SU-DHL-6 (cell line): Measurements from ENCODE around the gene TIMM44.
A peak's percentile ranks its signal among the peaks of the same experiment; 100 is the strongest.

Source experiments
- H2AFZ ChIP-seq: fragments of 200-600 bp; sonication (generic); 2 replicates; pipeline ENCODE4 v1.6.1; 2014; ENCODE audit warnings: low read depth, mild to moderate bottlenecking, moderate library complexity, mixed read lengths, antibody characterized with exemption, low read length; ENCODE audit not compliant: severe bottlenecking
- H3F3A ChIP-seq: fragments of 200-600 bp; shearing (Covaris generic); 2 replicates; pipeline ENCODE4 v1.6.0; 2016; ENCODE audit warnings: antibody characterized with exemption, mild to moderate bottlenecking; ENCODE audit not compliant: insufficient read depth
- H3K27ac ChIP-seq: fragments of 200-600 bp; sonication (generic); 2 replicates; pipeline ENCODE4 v1.5.1; 2016; ENCODE audit warnings: low read depth, mild to moderate bottlenecking, low read length, moderate library complexity, mixed read lengths
- H3K27me3 ChIP-seq: fragments of 200-600 bp; sonication (generic), shearing (Covaris generic); 2 replicates; pipeline ENCODE4 v1.6.0; 2014; ENCODE audit warnings: mild to moderate bottlenecking, low read length
- H3K36me3 ChIP-seq: fragments of 200-600 bp; sonication (generic); 2 replicates; pipeline ENCODE4 v1.6.1; 2014; ENCODE audit warnings: mild to moderate bottlenecking, low read length, mixed read lengths
- H3K4me2 ChIP-seq: fragments of 300-600, 200-600 bp; shearing (Covaris generic), sonication (generic); 2 replicates; pipeline ENCODE4 v1.6.0; 2014; ENCODE audit warnings: low read length, low read depth, mild to moderate bottlenecking; ENCODE audit not compliant: poor library complexity, severe bottlenecking
- H3K4me3 ChIP-seq: fragments of 200-600 bp; sonication (generic); 2 replicates; pipeline ENCODE4 v1.5.1; 2014; ENCODE audit warnings: antibody characterized with exemption, low read length, mild to moderate bottlenecking, mixed read lengths; ENCODE audit not compliant: insufficient read depth, poor library complexity, severe bottlenecking
- H3K79me2 ChIP-seq: fragments of 200-600 bp; sonication (generic); 2 replicates; pipeline ENCODE4 v1.6.1; 2014; ENCODE audit warnings: mild to moderate bottlenecking, low read length, moderate library complexity; ENCODE audit not compliant: insufficient read depth
- H3K9ac ChIP-seq: fragments of 200-600 bp; sonication (generic); 2 replicates; pipeline ENCODE4 v1.7.0; 2014; ENCODE audit warnings: mild to moderate bottlenecking, low read length
- H3K9me2 ChIP-seq: fragments of 200-600 bp; sonication (generic); replicated peaks from 2 replicates; pipeline ENCODE4 v1.6.1; 2014; ENCODE audit warnings: low read length; ENCODE audit not compliant: insufficient read depth
- H3K9me3 ChIP-seq: fragments of 200-600 bp; sonication (generic); 2 replicates; pipeline ENCODE4 v1.6.1; 2014; ENCODE audit warnings: low read length, mixed read lengths; ENCODE audit not compliant: insufficient read depth
- H4K20me1 ChIP-seq: fragments of 200-600 bp; sonication (generic); 2 replicates; pipeline ENCODE4 v1.6.1; 2014; ENCODE audit warnings: low read depth, mild to moderate bottlenecking, antibody characterized with exemption, low read length, moderate library complexity, mixed read lengths
- EZH2phosphoT487 ChIP-seq: fragments of 200-600 bp; sonication (generic), shearing (Covaris generic); conservative IDR thresholded peaks from 2 replicates; pipeline ENCODE4 v1.6.1; 2018; ENCODE audit warnings: mild to moderate bottlenecking, antibody characterized with exemption, low read length, moderate library complexity, mixed read lengths
- TF ChIP-seq, protein P1 (sequence below): fragments of 200-600 bp; sonication (generic); IDR thresholded peaks from one replicate; pipeline ENCODE4 v1.5.1; 2017; ENCODE audit warnings: antibody characterized with exemption, mild to moderate bottlenecking, low read length, moderate library complexity; ENCODE audit not compliant: insufficient read depth, poor library complexity, severe bottlenecking

The TIMM44 gene

GRCh38 chr19:7904074-7905020, 39.1 kb downstream of the TIMM44 start:
- Histone ChIP-seq H3K9me3 (no peaks in the 10 kb centered on the region), H3K27me3 (no peaks in the 10 kb centered on the region), H3K27ac (peak overlapping the region; percentile 45), H4K20me1 (no peaks in the 10 kb centered on the region), H3K4me3 (peak overlapping the region; percentile 88), H3K9me2 (no peaks in the 10 kb centered on the region), H3K79me2 (peaks cover 28% of the 10 kb centered on the region), H3K36me3 (no peaks in the 10 kb centered on the region), H3K9ac (peak overlapping the region; percentile 81), H2AFZ (no peak overlapping the region), H3K4me2 (peak overlapping the region; percentile 94), H3F3A (no peaks in the 10 kb centered on the region)
- TF ChIP-seq EZH2phosphoT487, result no peak
- TF ChIP-seq, protein P1, sequence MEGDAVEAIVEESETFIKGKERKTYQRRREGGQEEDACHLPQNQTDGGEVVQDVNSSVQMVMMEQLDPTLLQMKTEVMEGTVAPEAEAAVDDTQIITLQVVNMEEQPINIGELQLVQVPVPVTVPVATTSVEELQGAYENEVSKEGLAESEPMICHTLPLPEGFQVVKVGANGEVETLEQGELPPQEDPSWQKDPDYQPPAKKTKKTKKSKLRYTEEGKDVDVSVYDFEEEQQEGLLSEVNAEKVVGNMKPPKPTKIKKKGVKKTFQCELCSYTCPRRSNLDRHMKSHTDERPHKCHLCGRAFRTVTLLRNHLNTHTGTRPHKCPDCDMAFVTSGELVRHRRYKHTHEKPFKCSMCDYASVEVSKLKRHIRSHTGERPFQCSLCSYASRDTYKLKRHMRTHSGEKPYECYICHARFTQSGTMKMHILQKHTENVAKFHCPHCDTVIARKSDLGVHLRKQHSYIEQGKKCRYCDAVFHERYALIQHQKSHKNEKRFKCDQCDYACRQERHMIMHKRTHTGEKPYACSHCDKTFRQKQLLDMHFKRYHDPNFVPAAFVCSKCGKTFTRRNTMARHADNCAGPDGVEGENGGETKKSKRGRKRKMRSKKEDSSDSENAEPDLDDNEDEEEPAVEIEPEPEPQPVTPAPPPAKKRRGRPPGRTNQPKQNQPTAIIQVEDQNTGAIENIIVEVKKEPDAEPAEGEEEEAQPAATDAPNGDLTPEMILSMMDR, result no peak

DNA sequence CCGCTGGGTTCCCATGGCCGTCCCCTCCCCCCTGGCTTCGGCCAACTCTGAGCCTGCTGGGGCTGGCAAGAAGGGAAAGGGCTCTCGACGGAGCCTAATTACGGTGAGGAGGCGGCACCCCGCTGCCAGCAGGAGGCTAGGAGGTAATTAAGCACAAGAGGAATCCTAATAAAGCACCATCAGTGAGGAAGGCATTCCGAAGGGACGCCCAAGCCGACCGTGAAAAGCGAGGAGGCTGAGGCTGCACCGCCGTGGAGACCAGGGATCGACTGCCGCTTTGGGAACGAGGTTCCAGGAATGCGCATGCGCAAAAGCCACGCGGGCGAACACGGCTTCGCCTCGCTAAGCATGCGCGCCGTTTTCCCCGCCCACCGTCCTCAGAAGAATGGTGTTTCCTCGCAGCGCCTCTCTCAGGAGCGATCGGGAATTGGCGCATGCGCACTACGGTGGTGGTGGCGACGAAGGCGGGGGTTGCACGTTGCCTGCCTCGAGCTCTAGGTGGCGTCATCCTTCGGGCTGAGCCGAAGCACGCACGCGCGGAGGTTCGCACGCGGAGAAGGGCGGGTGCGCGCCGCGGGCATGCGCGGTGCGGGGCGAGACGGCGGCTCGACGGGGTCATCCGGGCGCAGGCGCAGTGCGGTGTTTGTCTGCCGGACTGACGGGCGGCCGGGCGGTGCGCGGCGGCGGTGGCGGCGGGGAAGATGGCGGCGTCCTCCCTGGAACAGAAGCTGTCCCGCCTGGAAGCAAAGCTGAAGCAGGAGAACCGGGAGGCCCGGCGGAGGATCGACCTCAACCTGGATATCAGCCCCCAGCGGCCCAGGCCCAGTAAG, 40.0 kb downstream of the TIMM44 start, which contains the start of gene MAP2K7:
TSS of gene MAP2K7 (plus strand) at position 634 of the 830 bp plus-strand sequence. CDS start at position 702, 68 bp downstream.
- Histone ChIP-seq H3K9me2 (no peaks in the 10 kb centered on the region), H3K36me3 (no peaks in the 10 kb centered on the region), H4K20me1 (no peaks in the 10 kb centered on the region), H3K9ac (peak within 1 kb of the TSS; percentile 81), H2AFZ (peak within 1 kb of the TSS; percentile 58), H3K27ac (peak within 1 kb of the TSS; percentile 45), H3K79me2 (peaks cover 28% of the 10 kb centered on the region), H3F3A (no peaks in the 10 kb centered on the region), H3K9me3 (no peaks in the 10 kb centered on the region), H3K4me3 (peak within 1 kb of the TSS; percentile 88), H3K27me3 (no peaks in the 10 kb centered on the region), H3K4me2 (peak within 1 kb of the TSS; percentile 94)
- no peak for TF ChIP-seq EZH2phosphoT487
- TF ChIP-seq, protein P1, result peak; percentile 42

DNA sequence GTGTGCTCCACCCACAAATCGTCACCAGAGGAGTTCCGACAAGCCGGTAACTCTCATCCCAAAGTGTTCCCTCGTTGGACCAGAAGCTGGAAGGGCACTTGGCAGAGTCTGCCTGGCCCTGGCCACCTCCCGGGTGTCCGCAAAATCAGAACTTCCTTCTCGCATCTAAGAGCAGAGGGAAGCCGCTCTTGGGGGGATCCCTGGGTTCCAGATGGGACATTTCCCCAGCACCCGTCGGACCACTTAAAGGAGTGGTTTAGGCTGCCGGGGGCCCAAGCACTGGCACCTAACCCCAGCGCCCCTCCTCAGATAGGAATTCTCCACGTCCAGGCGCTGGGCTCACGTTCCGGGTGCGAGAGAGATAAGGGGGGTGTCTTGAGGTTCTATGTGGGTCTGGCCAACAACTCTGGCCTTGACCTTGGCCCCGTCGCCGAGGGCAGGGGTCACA, 40.6 kb downstream of the TIMM44 start:
- Histone ChIP-seq H3K9me3 (no peaks in the 10 kb centered on the region), H3K9ac (peak overlapping the region; percentile 69), H3K27me3 (no peaks in the 10 kb centered on the region), H3K79me2 (peaks cover 24% of the 10 kb centered on the region), H3K4me2 (peak overlapping the region; percentile 67), H3K4me3 (peak overlapping the region; percentile 64), H3K36me3 (no peaks in the 10 kb centered on the region), H3F3A (no peaks in the 10 kb centered on the region), H4K20me1 (no peaks in the 10 kb centered on the region), H3K9me2 (no peaks in the 10 kb centered on the region), H2AFZ (peak overlapping the region; percentile 58), H3K27ac (no peak overlapping the region)
- TF ChIP-seq EZH2phosphoT487, result no peak
- TF ChIP-seq, protein P1, result no peak
